ENCODE data around the gene ZC2HC1B. TPM values are rescaled to one million over a fixed set of nuclear protein-coding genes. Genes with fewer than 3 reads are reported as not detected.

Gene ZC2HC1B
- total and polyA plus RNA-seq, 2 donors from 2014 or later = not detected

- Histone ChIP-seq H3K4me1 (ENCODE audit: control insufficient read depth in 2 of 3, insufficient read depth in 2 of 3, low read depth in 1 of 3, low read length in 3 of 3) (peaks cover 0 to 2% (median 0%) of the 10 kb centered on the region in 3 donors), H3K9ac (ENCODE audit: low read length in 3 of 3) (no peak overlapping the region), H3K27ac (ENCODE audit: low read depth in 2 of 2, low read length in 2 of 2) (no peak overlapping the region), H3K27me3 (ENCODE audit: control insufficient read depth, insufficient read depth, low read length) (no peaks in the 10 kb centered on the region), H3K4me3 (ENCODE audit: low read length in 3 of 3) (no peak overlapping the region), H3K9me3 (ENCODE audit: control insufficient read depth in 2 of 3, insufficient read depth in 1 of 3, low read length in 3 of 3) (no peaks in the 10 kb centered on the region), H3K36me3 (ENCODE audit: control insufficient read depth in 2 of 3, insufficient read depth in 3 of 3, low read length in 3 of 3) (peaks cover 0 to 2% (median 0%) of the 10 kb centered on the region in 3 donors)
- FAIRE-seq (no peak), DNase-seq (no peak)
- intact Hi-C loops (cut with DNase I) = no loop called here
- TF ChIP-seq CTCF (IDR thresholded peaks at IDR 0.05; ENCODE audit: borderline replicate concordance, extremely low read depth, insufficient read depth) = no peak
Measured at GRCh38 chr6:143955971-143956370, 91.7 kb downstream of the ZC2HC1B start.

GRCh38 chr6:143957679-143958274 lies 93.5 kb downstream of the ZC2HC1B start:
- Histone ChIP-seq H3K4me1 (ENCODE audit: control insufficient read depth in 2 of 3, insufficient read depth in 2 of 3, low read depth in 1 of 3, low read length in 3 of 3) (no peaks in the 10 kb centered on the region), H3K9ac (ENCODE audit: low read length in 3 of 3) (no peak overlapping the region), H3K9me3 (ENCODE audit: control insufficient read depth in 2 of 3, insufficient read depth in 1 of 3, low read length in 3 of 3) (no peaks in the 10 kb centered on the region), H3K4me3 (ENCODE audit: low read length in 3 of 3) (no peak overlapping the region), H3K36me3 (ENCODE audit: control insufficient read depth in 2 of 3, insufficient read depth in 3 of 3, low read length in 3 of 3) (peaks cover 0 to 2% (median 0%) of the 10 kb centered on the region in 3 donors), H3K27ac (ENCODE audit: low read depth in 2 of 2, low read length in 2 of 2) (no peak overlapping the region), H3K27me3 (ENCODE audit: control insufficient read depth, insufficient read depth, low read length) (no peaks in the 10 kb centered on the region)
- TF ChIP-seq CTCF (IDR thresholded peaks at IDR 0.05; ENCODE audit: borderline replicate concordance, extremely low read depth, insufficient read depth) = no peak
- FAIRE-seq (no peak), DNase-seq (no peak)
- intact Hi-C loops (cut with DNase I) = no loop called here

GRCh38 chr6:143958839-143959399 lies 94.6 kb downstream of the ZC2HC1B start:
- peaks cover 0 to 3% (median 0%) of the 10 kb centered on the region in 3 donors for H3K4me1 ChIP-seq (ENCODE audit: control insufficient read depth in 2 of 3, insufficient read depth in 2 of 3, low read depth in 1 of 3, low read length in 3 of 3)
- no peak overlapping the region for H3K27ac ChIP-seq (ENCODE audit: low read depth in 2 of 2, low read length in 2 of 2)
- H3K36me3 ChIP-seq (ENCODE audit: control insufficient read depth in 2 of 3, insufficient read depth in 3 of 3, low read length in 3 of 3) = peaks cover 0 to 2% (median 0%) of the 10 kb centered on the region in 3 donors
- H3K9ac ChIP-seq (ENCODE audit: low read length in 3 of 3) = no peak overlapping the region
- H3K9me3 ChIP-seq (ENCODE audit: control insufficient read depth in 2 of 3, insufficient read depth in 1 of 3, low read length in 3 of 3) = no peaks in the 10 kb centered on the region
- no peaks in the 10 kb centered on the region for H3K27me3 ChIP-seq (ENCODE audit: control insufficient read depth, insufficient read depth, low read length)
- FAIRE-seq = no peak
- peak in 2 of 5 donors; percentile 23 to 40 for DNase-seq
- intact Hi-C loops (cut with DNase I) = no loop called here
- no peak overlapping the region for H3K4me3 ChIP-seq (ENCODE audit: low read length in 3 of 3)
- TF ChIP-seq CTCF (IDR thresholded peaks at IDR 0.05; ENCODE audit: borderline replicate concordance, extremely low read depth, insufficient read depth) = no peak
